Astrocyte (in vitro differentiated cells and primary cell): ENCODE results near the gene PNPLA1.

Experiments
- EZH2 ChIP-seq: IDR thresholded peaks from 2 replicates; pipeline ENCODE4 v1.6.1; 2012; ENCODE audit warnings: mild to moderate bottlenecking, low read length, inconsistent platforms; ENCODE audit not compliant: insufficient read depth
- TF ChIP-seq, protein P1 (sequence below): IDR thresholded peaks from 2 replicates; pipeline ENCODE4 v1.5.1; 2011; ENCODE audit warnings: low read depth, mild to moderate bottlenecking, inconsistent platforms, low read length, moderate library complexity; ENCODE audit not compliant: insufficient read depth

DNA sequence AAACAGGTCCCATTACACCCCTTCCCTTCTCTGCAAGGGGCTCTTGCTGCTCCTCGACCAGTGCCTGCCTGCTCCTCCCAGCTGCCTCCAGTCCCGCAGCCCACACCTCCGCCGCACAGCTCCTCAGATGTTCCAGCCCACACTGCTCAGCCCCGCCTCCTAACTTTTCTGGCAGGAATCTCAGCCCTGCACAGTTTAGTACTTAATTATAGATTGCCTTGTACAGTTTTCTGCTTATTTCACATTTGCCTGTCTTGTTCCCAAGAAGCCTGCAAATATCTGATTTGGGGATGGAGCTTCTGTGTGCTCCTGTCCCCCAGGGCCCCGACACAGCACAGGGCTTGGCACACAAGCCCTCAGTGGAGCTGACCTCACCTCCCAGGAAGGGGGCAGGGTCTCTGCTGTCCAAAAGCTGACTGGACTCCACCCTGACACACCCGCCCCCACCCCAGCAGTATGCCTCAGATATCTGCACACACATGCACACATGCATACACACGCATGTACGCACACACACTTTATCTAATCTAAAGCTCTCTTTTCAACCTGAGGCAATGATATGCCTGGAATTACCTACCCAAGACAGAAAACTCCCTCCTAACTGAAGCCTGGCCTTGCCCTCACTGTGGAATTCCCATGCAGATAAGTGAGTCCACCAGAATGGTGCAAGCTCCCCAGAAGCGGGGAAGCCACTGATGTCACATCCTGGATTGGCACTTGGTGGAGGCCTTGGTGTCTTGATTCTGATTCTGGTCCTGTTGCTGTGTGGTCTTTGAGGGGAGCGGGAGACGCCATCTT is 1.2 kb upstream of the PNPLA1 start:
- TF ChIP-seq, protein P1, sequence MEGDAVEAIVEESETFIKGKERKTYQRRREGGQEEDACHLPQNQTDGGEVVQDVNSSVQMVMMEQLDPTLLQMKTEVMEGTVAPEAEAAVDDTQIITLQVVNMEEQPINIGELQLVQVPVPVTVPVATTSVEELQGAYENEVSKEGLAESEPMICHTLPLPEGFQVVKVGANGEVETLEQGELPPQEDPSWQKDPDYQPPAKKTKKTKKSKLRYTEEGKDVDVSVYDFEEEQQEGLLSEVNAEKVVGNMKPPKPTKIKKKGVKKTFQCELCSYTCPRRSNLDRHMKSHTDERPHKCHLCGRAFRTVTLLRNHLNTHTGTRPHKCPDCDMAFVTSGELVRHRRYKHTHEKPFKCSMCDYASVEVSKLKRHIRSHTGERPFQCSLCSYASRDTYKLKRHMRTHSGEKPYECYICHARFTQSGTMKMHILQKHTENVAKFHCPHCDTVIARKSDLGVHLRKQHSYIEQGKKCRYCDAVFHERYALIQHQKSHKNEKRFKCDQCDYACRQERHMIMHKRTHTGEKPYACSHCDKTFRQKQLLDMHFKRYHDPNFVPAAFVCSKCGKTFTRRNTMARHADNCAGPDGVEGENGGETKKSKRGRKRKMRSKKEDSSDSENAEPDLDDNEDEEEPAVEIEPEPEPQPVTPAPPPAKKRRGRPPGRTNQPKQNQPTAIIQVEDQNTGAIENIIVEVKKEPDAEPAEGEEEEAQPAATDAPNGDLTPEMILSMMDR = no peak
- no peak for TF ChIP-seq EZH2
